ENCODE data around the gene BCL7A. TPM values are rescaled to one million over a fixed set of nuclear protein-coding genes. Genes with fewer than 3 reads are reported as not detected.

Gene BCL7A
- total RNA-seq, 1 experiment from 2014 or later = 14.4 TPM

- DNase-seq = peak; percentile 99
Measured at GRCh38 chr12:122064025-122064777, 42.5 kb downstream of the BCL7A start.

GRCh38 chr12:122064780-122065588 is 43.3 kb downstream of the BCL7A start:
- Histone ChIP-seq H3K27me3 (no peaks in the 10 kb centered on the region), H3K4me3 (peak overlapping the region; percentile 49), H3K9me3 (replicated peaks) (no peaks in the 10 kb centered on the region), H3K27ac (peak overlapping the region; percentile 75), H3K4me1 (peaks cover 34% of the 10 kb centered on the region), H3K36me3 (no peaks in the 10 kb centered on the region; the same call in 1 of the 2 replicates)
- peak; percentile 85 to 87 for DNase-seq

More at GRCh38 chr12:122064025-122064777, 42.5 kb downstream of the BCL7A start:
- no peaks in the 10 kb centered on the region for H3K27me3 ChIP-seq
- peaks cover 34% of the 10 kb centered on the region for H3K4me1 ChIP-seq
- no peaks in the 10 kb centered on the region for H3K9me3 ChIP-seq (replicated peaks)
- H3K4me3 ChIP-seq = peak overlapping the region; percentile 49
- peak overlapping the region; percentile 75 for H3K27ac ChIP-seq
- no peaks in the 10 kb centered on the region; the same call in 1 of the 2 replicates for H3K36me3 ChIP-seq

- no peak for DNase-seq
- H3K4me3 ChIP-seq = no peak overlapping the region
- H3K4me1 ChIP-seq = peaks cover 46% of the 10 kb centered on the region
- no peaks in the 10 kb centered on the region for H3K9me3 ChIP-seq (replicated peaks)
- no peaks in the 10 kb centered on the region for H3K27me3 ChIP-seq
- no peak overlapping the region for H3K27ac ChIP-seq
- H3K36me3 ChIP-seq = no peaks in the 10 kb centered on the region; the same call in 1 of the 2 replicates
Measured at GRCh38 chr12:122067548-122067947, 45.9 kb downstream of the BCL7A start.

- H3K27ac ChIP-seq = no peak overlapping the region
- H3K4me1 ChIP-seq = peaks cover 43% of the 10 kb centered on the region
- H3K27me3 ChIP-seq = no peaks in the 10 kb centered on the region
- DNase-seq = peak; percentile 79 to 82
- H3K4me3 ChIP-seq = no peak overlapping the region
- H3K36me3 ChIP-seq = no peaks in the 10 kb centered on the region; the same call in 1 of the 2 replicates
- H3K9me3 ChIP-seq (replicated peaks) = no peaks in the 10 kb centered on the region
Measured at GRCh38 chr12:122067966-122068365, 46.3 kb downstream of the BCL7A start.

- Histone ChIP-seq H3K4me1 (peaks cover 19% of the 10 kb centered on the region), H3K36me3 (no peaks in the 10 kb centered on the region; the same call in 1 of the 2 replicates), H3K27ac (peak overlapping the region; percentile 65; the same call in 1 of the 2 replicates), H3K9me3 (replicated peaks) (no peaks in the 10 kb centered on the region), H3K27me3 (no peaks in the 10 kb centered on the region), H3K4me3 (peak overlapping the region; percentile 17)
- DNase-seq = peak; percentile 93 to 96
Measured at GRCh38 chr12:122072031-122072970, 50.6 kb downstream of the BCL7A start.

GRCh38 chr12:122073815-122074214 is 52.1 kb downstream of the BCL7A start:
- DNase-seq = no peak
- H3K36me3 ChIP-seq = no peaks in the 10 kb centered on the region
- no peak overlapping the region for H3K27ac ChIP-seq
- H3K4me1 ChIP-seq = peaks cover 17% of the 10 kb centered on the region
- H3K27me3 ChIP-seq = no peaks in the 10 kb centered on the region
- H3K9me3 ChIP-seq (replicated peaks) = no peaks in the 10 kb centered on the region
- no peak overlapping the region for H3K4me3 ChIP-seq

- no peaks in the 10 kb centered on the region for H3K36me3 ChIP-seq
- no peak for DNase-seq
Measured at GRCh38 chr12:122076743-122077495, 55.2 kb downstream of the BCL7A start.

GRCh38 chr12:122078141-122079032 is 56.7 kb downstream of the BCL7A start, which contains the start of gene MLXIP:
MLXIP (plus strand) TSS chr12:122078756; CDS start chr12:122078854, 98 bp downstream.
- DNase-seq = peak; percentile 91 to 94
- Histone ChIP-seq H3K27me3 (no peaks in the 10 kb centered on the region), H3K9me3 (replicated peaks) (no peaks in the 10 kb centered on the region), H3K4me1 (peaks cover 21% of the 10 kb centered on the region), H3K36me3 (no peaks in the 10 kb centered on the region; the same call in 1 of the 2 replicates), H3K27ac (peak within 1 kb of the TSS; percentile 89), H3K4me3 (peak within 1 kb of the TSS; percentile 68)

More at GRCh38 chr12:122076743-122077495, 55.2 kb downstream of the BCL7A start:
- Histone ChIP-seq H3K4me3 (no peak overlapping the region), H3K27ac (no peak overlapping the region), H3K27me3 (no peaks in the 10 kb centered on the region), H3K4me1 (peaks cover 21% of the 10 kb centered on the region), H3K9me3 (replicated peaks) (no peaks in the 10 kb centered on the region)

GRCh38 chr12:122079033-122079531 is 57.4 kb downstream of the BCL7A start:
- Histone ChIP-seq H3K27ac (peak overlapping the region; percentile 89), H3K36me3 (peaks cover 6% of the 10 kb centered on the region; the same call in 1 of the 2 replicates), H3K27me3 (no peaks in the 10 kb centered on the region), H3K4me1 (peaks cover 21% of the 10 kb centered on the region), H3K4me3 (peak overlapping the region; percentile 68), H3K9me3 (replicated peaks) (no peaks in the 10 kb centered on the region)
- peak; percentile 38 to 48 for DNase-seq

GRCh38 chr12:122079532-122080081 is 57.9 kb downstream of the BCL7A start:
- Histone ChIP-seq H3K27ac (peak overlapping the region; percentile 89), H3K9me3 (replicated peaks) (no peaks in the 10 kb centered on the region), H3K4me1 (peaks cover 21% of the 10 kb centered on the region), H3K36me3 (peaks cover 8% of the 10 kb centered on the region; the same call in 1 of the 2 replicates), H3K27me3 (no peaks in the 10 kb centered on the region), H3K4me3 (peak overlapping the region; percentile 68)
- DNase-seq = peak; percentile 61 to 74

GRCh38 chr12:122080149-122081082 is 58.7 kb downstream of the BCL7A start:
- H3K36me3 ChIP-seq = peaks cover 11% of the 10 kb centered on the region; the same call in 1 of the 2 replicates
- H3K27ac ChIP-seq = peak overlapping the region; percentile 89
- H3K4me1 ChIP-seq = peaks cover 21% of the 10 kb centered on the region
- H3K9me3 ChIP-seq (replicated peaks) = no peaks in the 10 kb centered on the region
- no peaks in the 10 kb centered on the region for H3K27me3 ChIP-seq
- peak; percentile 54 to 56 for DNase-seq
- H3K4me3 ChIP-seq = peak overlapping the region; percentile 68

All from SJCRH30 (cell line).